C4-2B (cell line): ENCODE measurements around the gene LSM14A.
"Not testable (repeated sequence)": the region's sequence is repeated elsewhere in the genome, so short reads cannot be mapped to it uniquely, and the experiment has no call there.

ENCODE experiments used
- H3K27ac ChIP-seq: fragments of 450-650 bp; 2 replicates; pipeline ENCODE4 v1.5.1; 2017
- ZFX ChIP-seq: fragments of 450-650 bp; IDR thresholded peaks from 2 replicates; pipeline ENCODE4 v1.6.1; 2017
- TF ChIP-seq, protein P1 (sequence below): fragments of 450-650 bp; conservative IDR thresholded peaks from 2 replicates; pipeline ENCODE4 v1.5.1; 2017; ENCODE audit warnings: mild to moderate bottlenecking

The LSM14A gene

DNA sequence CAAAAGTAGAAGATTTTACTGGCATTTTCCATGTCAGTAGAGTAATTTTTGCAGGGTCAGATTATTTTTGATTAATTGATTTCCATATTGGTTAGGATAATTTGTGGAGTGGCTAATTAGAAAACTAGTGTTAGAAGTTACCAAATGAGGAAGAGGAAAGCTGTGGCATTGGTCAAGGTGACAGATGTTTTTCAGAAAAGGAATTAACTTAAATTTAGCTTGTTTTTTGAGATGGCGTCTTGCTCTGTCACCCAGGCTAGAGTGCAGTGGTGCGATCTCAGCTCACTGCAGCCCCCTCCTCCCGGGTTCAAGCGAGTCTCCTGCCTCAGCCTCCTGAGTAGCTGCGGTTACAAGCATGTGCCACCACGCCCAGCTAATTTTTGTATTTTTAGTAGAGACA lies 28.8 kb downstream of the LSM14A start:
- no peak for TF ChIP-seq ZFX
- TF ChIP-seq, protein P1, sequence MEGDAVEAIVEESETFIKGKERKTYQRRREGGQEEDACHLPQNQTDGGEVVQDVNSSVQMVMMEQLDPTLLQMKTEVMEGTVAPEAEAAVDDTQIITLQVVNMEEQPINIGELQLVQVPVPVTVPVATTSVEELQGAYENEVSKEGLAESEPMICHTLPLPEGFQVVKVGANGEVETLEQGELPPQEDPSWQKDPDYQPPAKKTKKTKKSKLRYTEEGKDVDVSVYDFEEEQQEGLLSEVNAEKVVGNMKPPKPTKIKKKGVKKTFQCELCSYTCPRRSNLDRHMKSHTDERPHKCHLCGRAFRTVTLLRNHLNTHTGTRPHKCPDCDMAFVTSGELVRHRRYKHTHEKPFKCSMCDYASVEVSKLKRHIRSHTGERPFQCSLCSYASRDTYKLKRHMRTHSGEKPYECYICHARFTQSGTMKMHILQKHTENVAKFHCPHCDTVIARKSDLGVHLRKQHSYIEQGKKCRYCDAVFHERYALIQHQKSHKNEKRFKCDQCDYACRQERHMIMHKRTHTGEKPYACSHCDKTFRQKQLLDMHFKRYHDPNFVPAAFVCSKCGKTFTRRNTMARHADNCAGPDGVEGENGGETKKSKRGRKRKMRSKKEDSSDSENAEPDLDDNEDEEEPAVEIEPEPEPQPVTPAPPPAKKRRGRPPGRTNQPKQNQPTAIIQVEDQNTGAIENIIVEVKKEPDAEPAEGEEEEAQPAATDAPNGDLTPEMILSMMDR: no peak
- H3K27ac ChIP-seq: no peak overlapping the region

DNA sequence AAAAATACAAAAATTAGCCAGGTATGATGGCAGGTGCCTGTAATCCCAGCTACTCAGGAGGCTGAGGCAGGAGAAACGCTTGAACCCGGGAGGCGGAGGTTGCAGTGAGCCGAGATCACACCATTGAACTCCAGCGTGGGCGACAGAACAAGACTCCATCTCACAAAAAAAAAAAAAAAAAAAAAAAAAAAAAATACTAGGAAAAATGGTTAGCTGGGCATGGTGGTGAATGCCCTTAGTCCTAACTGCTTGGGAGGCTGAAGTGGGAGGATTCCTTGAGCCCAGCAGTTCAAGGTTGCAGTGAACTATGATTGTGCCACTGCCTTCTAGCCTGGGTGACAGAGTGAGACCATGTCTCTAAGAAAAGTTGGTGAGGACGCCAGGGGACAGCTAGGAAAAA lies 33.0 kb downstream of the LSM14A start:
- H3K27ac ChIP-seq: not testable (repeated sequence)

DNA sequence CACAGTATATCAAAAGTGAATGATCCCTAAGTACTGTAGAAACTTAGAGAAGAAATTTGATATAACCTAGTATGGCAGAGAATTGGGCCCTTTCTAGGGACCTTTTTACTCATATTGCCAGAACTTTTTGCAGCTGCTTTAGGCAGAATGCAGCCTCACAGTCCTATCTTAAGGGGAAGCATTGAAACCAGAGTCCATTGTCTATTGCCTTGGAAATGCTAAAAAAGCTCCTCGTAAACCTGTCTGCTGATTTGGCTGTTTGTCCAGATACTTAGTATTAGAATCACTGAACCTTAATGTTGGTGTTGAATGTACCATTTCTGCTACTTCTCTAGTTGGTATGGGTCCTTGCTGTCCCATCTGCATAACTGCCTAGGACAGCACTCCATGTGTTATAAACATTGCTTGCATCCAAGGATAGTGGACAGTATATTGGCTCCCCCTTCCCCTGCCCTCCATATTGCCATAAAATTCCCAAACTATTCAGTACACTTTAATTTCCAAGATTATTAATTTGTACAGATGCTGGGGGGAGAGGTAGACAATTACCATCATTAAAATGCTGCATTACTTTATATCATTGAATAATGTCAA lies 36.1 kb downstream of the LSM14A start:
- H3K27ac ChIP-seq: no peak overlapping the region
- TF ChIP-seq, protein P1: no peak
- TF ChIP-seq ZFX: no peak

DNA sequence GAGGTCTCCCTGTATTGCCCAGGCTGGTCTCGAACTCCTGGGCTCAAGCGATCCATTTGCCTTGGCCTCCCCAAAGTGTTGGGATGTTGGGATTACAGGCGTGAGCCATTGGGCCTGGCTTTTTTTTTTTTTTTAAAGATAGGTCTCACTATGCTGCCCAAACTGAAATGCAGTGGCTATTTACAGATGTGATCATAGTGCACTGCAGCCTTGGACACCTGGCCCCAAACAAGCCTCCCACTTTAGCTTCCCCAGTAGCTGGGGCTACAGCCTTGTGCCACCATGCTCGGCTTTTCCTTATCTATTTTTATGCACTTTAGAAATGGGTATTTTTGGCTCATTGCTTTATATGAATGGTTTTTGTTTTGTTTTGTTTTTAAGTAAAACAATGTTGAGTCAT lies 37.4 kb downstream of the LSM14A start:
- no peak overlapping the region for H3K27ac ChIP-seq
- TF ChIP-seq, protein P1: no peak
- no peak for TF ChIP-seq ZFX

DNA sequence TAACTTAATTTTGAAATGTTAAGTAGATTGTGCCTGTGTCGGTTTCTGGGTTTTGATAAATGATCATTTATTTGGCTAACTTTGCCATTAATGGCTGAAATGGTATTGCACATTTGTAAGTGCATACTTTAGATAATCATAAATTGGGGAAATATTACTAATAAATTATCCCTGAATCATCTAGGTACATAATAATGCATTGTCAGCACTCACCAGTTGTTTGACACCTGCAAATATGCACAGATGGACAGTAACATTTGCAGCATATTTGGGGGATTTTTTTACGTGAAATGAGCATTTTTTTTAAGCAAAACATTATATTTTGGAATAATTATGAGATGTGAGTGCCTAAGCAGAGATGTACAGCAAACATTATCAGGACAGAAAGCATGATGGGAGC lies 41.0 kb downstream of the LSM14A start:
- TF ChIP-seq ZFX: no peak
- TF ChIP-seq, protein P1: no peak
- no peak overlapping the region for H3K27ac ChIP-seq

DNA sequence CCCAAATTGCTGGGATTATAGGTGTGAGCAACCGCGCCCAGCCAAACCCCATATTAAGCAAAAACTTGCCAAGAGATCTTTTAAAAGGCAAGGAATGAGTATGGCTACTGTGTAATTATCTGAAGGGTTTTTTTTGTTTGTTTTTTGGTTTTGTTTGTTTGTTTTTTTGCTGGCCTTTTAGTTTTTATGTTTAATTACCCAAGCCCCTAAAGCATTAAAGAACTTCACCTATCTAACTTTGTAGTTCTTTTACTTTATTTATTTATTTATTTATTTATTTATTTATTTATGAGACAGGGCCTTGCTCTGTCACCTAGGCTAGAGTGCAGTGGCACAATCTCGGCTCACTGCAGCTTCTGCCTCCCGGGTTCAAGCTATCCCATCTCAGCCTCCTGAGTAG lies 41.7 kb downstream of the LSM14A start:
- H3K27ac ChIP-seq: no peak overlapping the region
- TF ChIP-seq, protein P1: no peak
- no peak for TF ChIP-seq ZFX

DNA sequence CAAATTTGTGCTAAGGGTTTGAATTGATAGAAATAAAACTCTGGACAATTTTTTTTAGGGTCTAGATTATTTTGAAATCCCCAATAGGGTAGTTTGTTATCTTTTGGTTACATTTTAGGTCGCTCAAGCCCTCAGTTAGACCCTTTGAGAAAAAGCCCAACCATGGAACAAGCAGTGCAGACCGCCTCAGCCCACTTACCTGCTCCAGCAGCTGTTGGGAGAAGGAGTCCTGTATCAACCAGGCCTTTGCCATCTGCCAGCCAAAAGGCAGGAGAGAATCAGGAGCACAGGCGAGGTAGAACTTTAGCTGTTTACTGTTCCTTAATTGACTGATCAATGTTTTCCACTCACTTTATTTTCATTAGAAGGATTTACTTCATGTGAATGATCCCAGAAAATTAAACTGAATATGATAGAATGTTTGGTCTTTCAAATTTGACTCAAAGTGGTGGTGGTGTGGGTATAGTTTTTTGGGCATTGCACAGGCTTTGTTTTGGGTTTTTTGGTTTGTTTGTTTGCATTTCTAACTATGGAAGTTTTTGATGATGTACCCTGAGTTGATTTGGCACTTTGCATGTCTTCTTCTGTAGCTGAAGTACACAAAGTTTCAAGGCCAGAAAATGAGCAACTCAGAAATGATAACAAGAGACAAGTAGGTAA lies 42.8 kb downstream of the LSM14A start:
- H3K27ac ChIP-seq: no peak overlapping the region
- TF ChIP-seq, protein P1: no peak
- no peak for TF ChIP-seq ZFX

DNA sequence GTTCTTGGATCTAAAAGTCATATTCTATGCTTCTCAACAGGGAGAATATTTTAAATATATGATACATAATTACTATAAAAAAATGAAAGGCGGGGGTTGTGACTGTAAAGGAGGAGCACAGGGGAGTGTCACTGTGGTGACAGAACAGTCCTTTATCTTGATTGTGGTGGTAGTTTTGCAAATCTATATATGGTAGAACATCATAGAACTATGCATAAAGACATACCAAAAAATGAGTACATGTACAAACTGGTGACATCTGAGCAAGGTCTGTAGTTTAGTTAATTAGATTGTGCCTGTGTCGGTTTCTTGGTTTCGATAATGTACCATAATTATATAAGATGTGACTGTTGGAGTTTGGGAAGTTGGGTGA lies 43.3 kb downstream of the LSM14A start:
- H3K27ac ChIP-seq: peak overlapping the region; percentile 65
- TF ChIP-seq, protein P1: no peak
- TF ChIP-seq ZFX: no peak

DNA sequence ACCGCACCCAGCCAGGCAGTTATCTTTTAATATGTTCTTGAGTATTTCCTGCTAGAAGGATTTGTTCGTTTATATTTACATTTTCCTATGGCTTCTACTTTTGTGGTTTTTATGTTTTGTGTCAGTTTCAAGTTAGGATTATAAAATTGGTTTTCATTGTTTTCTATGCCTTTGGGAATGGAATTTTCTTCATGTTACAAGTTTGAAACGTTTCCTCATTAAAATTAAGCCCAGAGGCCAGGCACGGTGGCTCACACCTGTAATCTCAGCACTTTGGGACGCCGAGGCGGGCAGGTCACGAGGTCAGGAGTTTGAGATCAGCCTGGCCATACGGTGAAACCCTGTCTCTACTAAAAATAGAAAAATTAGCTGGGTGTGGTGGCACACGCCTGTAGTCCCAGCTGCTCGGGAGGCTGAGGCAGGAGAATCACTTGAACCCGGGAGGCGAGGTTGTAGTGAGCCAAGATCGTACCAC lies 44.5 kb downstream of the LSM14A start:
- H3K27ac ChIP-seq: peak overlapping the region; percentile 65
